ENCODE measurements around the gene ITPKB. TPM values are rescaled to one million over a fixed set of nuclear protein-coding genes. Genes with fewer than 3 reads are reported as not detected.

ITPKB gene
- polyA plus RNA-seq, 1 of the 3 experiments (the other 2 are of a cell fraction): 2.4 TPM

DNA sequence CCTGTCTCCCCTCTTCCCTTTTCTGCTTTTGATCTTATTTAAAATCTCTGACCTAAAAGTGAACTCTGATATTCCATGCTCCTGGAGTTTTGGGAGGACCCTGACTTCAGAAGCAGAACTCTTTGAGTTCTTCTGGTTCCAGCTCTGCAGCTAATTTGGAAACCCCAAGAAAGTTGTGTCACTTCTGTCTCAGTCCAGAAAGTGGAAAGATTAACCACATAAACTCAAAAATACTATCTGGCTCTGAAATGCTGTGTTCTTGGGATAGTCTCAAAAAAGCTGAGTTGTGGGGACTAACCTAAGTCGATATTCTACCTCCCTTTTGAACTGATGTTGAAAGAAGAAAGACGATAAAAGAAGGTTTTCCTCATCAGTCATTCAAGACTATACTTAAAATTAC, 59.8 kb downstream of the ITPKB start:
- Histone ChIP-seq H3K9ac (no peak overlapping the region), H3K9me3 (no peaks in the 10 kb centered on the region), H2AFZ (ENCODE audit: low read depth) (no peak overlapping the region), H3K27me3 (ENCODE audit: insufficient read depth) (no peaks in the 10 kb centered on the region), H3F3A (replicated peaks; ENCODE audit: insufficient read depth) (no peaks in the 10 kb centered on the region), H3K4me2 (no peak overlapping the region), H3K79me2 (ENCODE audit: insufficient read depth) (no peaks in the 10 kb centered on the region), H3K9me2 (no peaks in the 10 kb centered on the region), H3K36me3 (replicated peaks in 1 of 2; ENCODE audit: control insufficient read depth in 1 of 2, insufficient read depth in 2 of 2, low read length in 1 of 2) (no peaks in the 10 kb centered on the region), H3K4me3 (ENCODE audit: low read depth in 2 of 2, low read length in 1 of 2) (no peak overlapping the region), H3K27ac (ENCODE audit: low read depth in 2 of 2, low read length in 1 of 2) (no peak overlapping the region), H3K4me1 (ENCODE audit: control insufficient read depth in 1 of 2, insufficient read depth in 2 of 2, low read depth in 1 of 2, low read length in 1 of 2) (peaks cover 13 to 21% of the 10 kb centered on the region in 2 experiments), H4K20me1 (ENCODE audit: insufficient read depth) (no peaks in the 10 kb centered on the region)
- 83% methylated on average over 2 of the region's 2 CpGs for WGBS (ENCODE audit: low lambda C conversion rate)
- ChIA-PET POLR2A (no interaction called here), CTCF (interaction anchor here (1.5 kb wide), 1 partner anchor 11 kb away, joined by 3 read pairs; no protein-coding TSS in a partner anchor)
- TF ChIP-seq USF1 (IDR thresholded peaks at IDR 0.05; ENCODE audit: borderline replicate concordance, low read depth) (no peak), RXRA (IDR thresholded peaks at IDR 0.05; ENCODE audit: borderline replicate concordance, low read depth) (no peak), RCOR1 (IDR thresholded peaks at IDR 0.05; ENCODE audit: low read length) (no peak), GATA2 (CRISPR knock-in tag; IDR thresholded peaks at IDR 0.05) (no peak), MAX (IDR thresholded peaks at IDR 0.05; ENCODE audit: low read depth) (no peak), RAD21 (IDR thresholded peaks at IDR 0.05; ENCODE audit: low read length) (no peak), NFIC (IDR thresholded peaks at IDR 0.05; ENCODE audit: borderline replicate concordance) (no peak), EP300 (IDR thresholded peaks at IDR 0.05; ENCODE audit: borderline replicate concordance in 1 of 2, low read depth in 1 of 2, low read length in 1 of 2) (no peak), ZBTB33 (IDR thresholded peaks at IDR 0.05; ENCODE audit: borderline replicate concordance, low read depth) (no peak), MXI1 (IDR thresholded peaks at IDR 0.05; ENCODE audit: low read depth, low read length) (no peak), MEF2A (IDR thresholded peaks at IDR 0.05; ENCODE audit: borderline replicate concordance, low read depth) (no peak), FOSL2 (IDR thresholded peaks at IDR 0.05; ENCODE audit: borderline replicate concordance, low read depth) (no peak)
- TF ChIP-seq, protein P1, sequence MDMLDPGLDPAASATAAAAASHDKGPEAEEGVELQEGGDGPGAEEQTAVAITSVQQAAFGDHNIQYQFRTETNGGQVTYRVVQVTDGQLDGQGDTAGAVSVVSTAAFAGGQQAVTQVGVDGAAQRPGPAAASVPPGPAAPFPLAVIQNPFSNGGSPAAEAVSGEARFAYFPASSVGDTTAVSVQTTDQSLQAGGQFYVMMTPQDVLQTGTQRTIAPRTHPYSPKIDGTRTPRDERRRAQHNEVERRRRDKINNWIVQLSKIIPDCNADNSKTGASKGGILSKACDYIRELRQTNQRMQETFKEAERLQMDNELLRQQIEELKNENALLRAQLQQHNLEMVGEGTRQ (IDR thresholded peaks at IDR 0.05; ENCODE audit: borderline replicate concordance, low read depth, low read length): no peak
- no peak for DNase-seq

DNA sequence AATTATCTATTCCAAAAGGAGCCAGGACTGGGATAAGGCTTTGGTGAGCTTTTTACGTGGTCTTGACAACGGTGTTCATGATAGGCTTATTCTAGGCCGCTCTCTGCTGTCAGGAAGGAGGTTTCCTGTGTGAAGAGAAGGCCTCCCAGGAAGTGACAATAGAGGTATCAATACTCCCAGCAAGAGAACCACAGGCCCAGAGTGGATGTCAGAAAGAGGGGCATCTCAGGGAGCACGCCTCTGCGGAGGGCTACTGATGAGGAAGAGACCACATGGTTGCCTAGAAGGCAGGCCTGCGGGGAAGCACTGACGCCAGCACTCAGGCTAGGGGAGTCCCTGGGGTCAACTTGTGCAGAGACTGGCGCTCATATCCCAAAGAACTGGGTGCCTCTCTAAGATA, 60.4 kb downstream of the ITPKB start:
- Histone ChIP-seq H3K9ac (no peak overlapping the region), H3K9me2 (no peaks in the 10 kb centered on the region), H3K27ac (ENCODE audit: low read depth in 2 of 2, low read length in 1 of 2) (no peak overlapping the region), H3K9me3 (no peaks in the 10 kb centered on the region), H3K36me3 (replicated peaks in 1 of 2; ENCODE audit: control insufficient read depth in 1 of 2, insufficient read depth in 2 of 2, low read length in 1 of 2) (no peaks in the 10 kb centered on the region), H3K4me1 (ENCODE audit: control insufficient read depth in 1 of 2, insufficient read depth in 2 of 2, low read depth in 1 of 2, low read length in 1 of 2) (peaks cover 13 to 21% of the 10 kb centered on the region in 2 experiments), H3K4me3 (ENCODE audit: low read depth in 2 of 2, low read length in 1 of 2) (no peak overlapping the region), H2AFZ (ENCODE audit: low read depth) (no peak overlapping the region), H3K79me2 (ENCODE audit: insufficient read depth) (no peaks in the 10 kb centered on the region), H3K27me3 (ENCODE audit: insufficient read depth) (no peaks in the 10 kb centered on the region), H3F3A (replicated peaks; ENCODE audit: insufficient read depth) (no peaks in the 10 kb centered on the region), H3K4me2 (no peak overlapping the region), H4K20me1 (ENCODE audit: insufficient read depth) (no peaks in the 10 kb centered on the region)
- ChIA-PET POLR2A (no interaction called here), CTCF (interaction anchor here (1.5 kb wide), 1 partner anchor 10 kb away, joined by 3 read pairs; no protein-coding TSS in a partner anchor)
- no peak for DNase-seq
- 88% methylated on average over 5 of the region's 8 CpGs for WGBS (ENCODE audit: low lambda C conversion rate)
- no peak for TF ChIP-seq FOXM1 (IDR thresholded peaks at IDR 0.05; ENCODE audit: low read depth)
- no peak for TF ChIP-seq JUND (IDR thresholded peaks at IDR 0.05)
- no peak for TF ChIP-seq CHD2 (IDR thresholded peaks at IDR 0.05; ENCODE audit: low read length, partially characterized antibody)
- no peak for TF ChIP-seq TCF12 (IDR thresholded peaks at IDR 0.05)
- TF ChIP-seq NFIC (IDR thresholded peaks at IDR 0.05; ENCODE audit: borderline replicate concordance): no peak
- TF ChIP-seq, protein P2, sequence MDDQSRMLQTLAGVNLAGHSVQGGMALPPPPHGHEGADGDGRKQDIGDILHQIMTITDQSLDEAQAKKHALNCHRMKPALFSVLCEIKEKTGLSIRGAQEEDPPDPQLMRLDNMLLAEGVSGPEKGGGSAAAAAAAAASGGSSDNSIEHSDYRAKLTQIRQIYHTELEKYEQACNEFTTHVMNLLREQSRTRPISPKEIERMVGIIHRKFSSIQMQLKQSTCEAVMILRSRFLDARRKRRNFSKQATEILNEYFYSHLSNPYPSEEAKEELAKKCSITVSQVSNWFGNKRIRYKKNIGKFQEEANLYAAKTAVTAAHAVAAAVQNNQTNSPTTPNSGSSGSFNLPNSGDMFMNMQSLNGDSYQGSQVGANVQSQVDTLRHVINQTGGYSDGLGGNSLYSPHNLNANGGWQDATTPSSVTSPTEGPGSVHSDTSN (IDR thresholded peaks at IDR 0.05): no peak
- no peak for TF ChIP-seq MEF2A (IDR thresholded peaks at IDR 0.05; ENCODE audit: borderline replicate concordance, low read depth)
- TF ChIP-seq SIN3A (IDR thresholded peaks at IDR 0.05; ENCODE audit: borderline replicate concordance, low read depth, low read length): no peak
- TF ChIP-seq FOSL2 (IDR thresholded peaks at IDR 0.05; ENCODE audit: borderline replicate concordance, low read depth): no peak
- TF ChIP-seq GABPA (IDR thresholded peaks at IDR 0.05; ENCODE audit: low read depth): no peak
- TF ChIP-seq RCOR1 (IDR thresholded peaks at IDR 0.05; ENCODE audit: low read length): no peak
- TF ChIP-seq POLR2AphosphoS5 (IDR thresholded peaks at IDR 0.05; ENCODE audit: low read depth, low read length): no peak
- TF ChIP-seq, protein P3, sequence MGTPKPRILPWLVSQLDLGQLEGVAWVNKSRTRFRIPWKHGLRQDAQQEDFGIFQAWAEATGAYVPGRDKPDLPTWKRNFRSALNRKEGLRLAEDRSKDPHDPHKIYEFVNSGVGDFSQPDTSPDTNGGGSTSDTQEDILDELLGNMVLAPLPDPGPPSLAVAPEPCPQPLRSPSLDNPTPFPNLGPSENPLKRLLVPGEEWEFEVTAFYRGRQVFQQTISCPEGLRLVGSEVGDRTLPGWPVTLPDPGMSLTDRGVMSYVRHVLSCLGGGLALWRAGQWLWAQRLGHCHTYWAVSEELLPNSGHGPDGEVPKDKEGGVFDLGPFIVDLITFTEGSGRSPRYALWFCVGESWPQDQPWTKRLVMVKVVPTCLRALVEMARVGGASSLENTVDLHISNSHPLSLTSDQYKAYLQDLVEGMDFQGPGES (IDR thresholded peaks at IDR 0.05; ENCODE audit: low read depth, low read length): no peak
- TF ChIP-seq YY1 (IDR thresholded peaks at IDR 0.05; ENCODE audit: low read depth): no peak
- no peak for TF ChIP-seq RXRA (IDR thresholded peaks at IDR 0.05; ENCODE audit: borderline replicate concordance, low read depth)
- TF ChIP-seq ELF1 (IDR thresholded peaks at IDR 0.05): no peak
